Gastroesophageal sphincter (tissue), 3 donors: ENCODE results near the gene CCT6A.

Experiments used
- EP300 ChIP-seq: sonication (generic); formaldehyde crosslinking; IDR thresholded peaks from one replicate; pipeline ENCODE4 v1.6.1; 2017; ENCODE audit warnings: antibody characterized with exemption, mild to moderate bottlenecking
- POLR2A ChIP-seq, 2 donors: fragments of 450-650 bp; IDR thresholded peaks; one replicate each; pipeline ENCODE4 v1.6.1; 2017; ENCODE audit warnings: antibody characterized with exemption in 2 of 2, mild to moderate bottlenecking in 2 of 2, moderate library complexity in 1 of 2
- TF ChIP-seq, protein P1 (sequence below), 4 experiments: fragments of 200-600 bp in 2 of 4; fragments of 450-650 bp in 2 of 4; sonication (generic) in 1 of 4; IDR thresholded peaks; one replicate each; pipeline ENCODE4 v1.5.1; 2017 to 2019; ENCODE audit warnings: antibody characterized with exemption in 4 of 4, mild to moderate bottlenecking in 2 of 4, moderate library complexity in 2 of 4

DNA sequence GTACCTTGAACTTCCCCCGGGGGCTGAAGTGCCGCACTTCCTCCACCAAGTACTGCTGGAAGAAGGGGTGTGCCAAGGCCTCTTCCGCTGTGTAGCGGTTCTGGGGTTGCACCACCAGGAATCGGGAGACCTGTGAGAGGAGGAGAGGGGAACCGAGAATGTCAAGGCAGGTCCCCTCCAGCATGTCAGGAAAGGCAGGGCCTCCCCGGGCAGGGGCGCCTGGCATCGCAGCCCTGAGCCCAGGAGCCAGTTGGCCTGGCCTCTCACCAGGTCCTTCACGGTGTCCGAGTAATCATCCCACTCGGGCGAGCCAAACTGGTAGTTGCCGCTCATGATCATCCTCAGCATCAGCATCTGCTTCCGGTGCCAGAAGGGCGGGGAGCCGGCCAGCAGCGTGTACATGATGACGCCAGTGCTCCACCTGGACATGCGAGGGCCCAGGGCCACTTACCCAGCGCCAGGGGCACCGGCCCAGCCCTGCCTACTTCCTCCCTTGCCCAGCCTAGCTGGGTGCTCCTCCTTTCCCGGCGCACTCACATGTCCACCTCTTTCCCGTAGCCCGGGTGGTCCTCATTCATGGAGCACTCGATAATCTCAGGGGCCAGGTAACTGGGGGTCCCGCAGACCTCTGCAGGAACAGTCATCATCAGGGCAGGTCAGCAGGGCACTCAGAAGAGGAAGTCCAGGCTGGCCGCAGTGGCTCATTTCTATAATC lies 30.2 kb downstream of the CCT6A start:
- TF ChIP-seq EP300: no peak
- TF ChIP-seq, protein P1, sequence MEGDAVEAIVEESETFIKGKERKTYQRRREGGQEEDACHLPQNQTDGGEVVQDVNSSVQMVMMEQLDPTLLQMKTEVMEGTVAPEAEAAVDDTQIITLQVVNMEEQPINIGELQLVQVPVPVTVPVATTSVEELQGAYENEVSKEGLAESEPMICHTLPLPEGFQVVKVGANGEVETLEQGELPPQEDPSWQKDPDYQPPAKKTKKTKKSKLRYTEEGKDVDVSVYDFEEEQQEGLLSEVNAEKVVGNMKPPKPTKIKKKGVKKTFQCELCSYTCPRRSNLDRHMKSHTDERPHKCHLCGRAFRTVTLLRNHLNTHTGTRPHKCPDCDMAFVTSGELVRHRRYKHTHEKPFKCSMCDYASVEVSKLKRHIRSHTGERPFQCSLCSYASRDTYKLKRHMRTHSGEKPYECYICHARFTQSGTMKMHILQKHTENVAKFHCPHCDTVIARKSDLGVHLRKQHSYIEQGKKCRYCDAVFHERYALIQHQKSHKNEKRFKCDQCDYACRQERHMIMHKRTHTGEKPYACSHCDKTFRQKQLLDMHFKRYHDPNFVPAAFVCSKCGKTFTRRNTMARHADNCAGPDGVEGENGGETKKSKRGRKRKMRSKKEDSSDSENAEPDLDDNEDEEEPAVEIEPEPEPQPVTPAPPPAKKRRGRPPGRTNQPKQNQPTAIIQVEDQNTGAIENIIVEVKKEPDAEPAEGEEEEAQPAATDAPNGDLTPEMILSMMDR (IDR thresholded peaks at IDR 0.05): no peak
- no peak for TF ChIP-seq POLR2A (IDR thresholded peaks at IDR 0.05)
